COLO829 (cell line): ENCODE measurements around the gene ZNF831.

Experiments used
- DNase-seq: peaks from one replicate; pipeline ENCODE4 v3.0.0; 2012; ENCODE audit warnings: low spot score

The ZNF831 gene

DNA sequence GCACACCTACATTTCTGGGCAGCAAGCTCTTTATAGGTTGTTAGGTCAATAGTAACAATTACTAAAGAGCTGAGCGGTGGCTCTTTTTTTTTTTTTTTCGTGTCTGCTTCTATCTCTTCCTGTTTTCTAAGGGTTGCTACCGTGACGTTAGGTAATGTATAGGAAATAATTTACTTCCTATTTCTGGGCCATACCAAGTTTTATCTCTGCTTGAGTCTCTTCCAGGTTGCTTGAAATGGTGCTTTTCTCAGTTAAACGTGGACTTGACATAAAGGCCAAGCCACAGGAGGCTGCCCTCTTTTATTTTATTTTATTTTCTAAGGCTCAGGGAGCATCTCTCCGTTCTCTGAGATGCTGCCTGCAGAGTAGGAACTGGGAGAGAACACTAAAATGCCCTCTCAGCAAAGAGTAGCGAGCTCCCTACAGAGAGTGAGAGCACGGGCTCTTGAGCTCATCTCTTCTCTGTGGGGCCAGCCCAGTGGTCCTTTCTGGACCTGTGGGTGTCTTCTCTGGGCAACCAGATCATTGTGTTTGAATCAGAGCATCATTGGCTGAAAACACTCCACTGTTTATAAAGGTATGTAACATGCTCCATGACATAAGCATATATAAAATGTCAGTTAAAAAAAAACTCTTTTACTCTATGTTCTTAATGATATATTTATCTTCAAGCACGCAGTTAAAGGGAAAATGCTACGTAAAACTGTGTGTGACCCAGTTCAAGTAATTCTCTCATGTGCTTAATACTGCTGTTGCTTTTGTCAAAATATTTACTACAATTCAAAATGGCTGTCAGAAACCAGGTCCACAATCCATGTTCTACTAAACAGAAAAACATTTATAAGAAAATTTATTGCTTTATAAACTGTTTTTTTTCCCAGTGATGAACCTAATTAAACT lies at the start of gene ZNF831:
ZNF831 (plus strand) TSS at position 191 of the 900 bp plus-strand sequence. CDS start 27,199 bp downstream, outside the sequence.
- DNase-seq: no peak

GRCh38 chr20:59117526-59117925 lies 46.1 kb upstream of the ZNF831 start:
- DNase-seq: no peak

- no peak for DNase-seq
Observed at GRCh38 chr20:59118855-59119254, 44.8 kb upstream of the ZNF831 start.

GRCh38 chr20:59120491-59120890 lies 43.1 kb upstream of the ZNF831 start:
- no peak for DNase-seq

DNA sequence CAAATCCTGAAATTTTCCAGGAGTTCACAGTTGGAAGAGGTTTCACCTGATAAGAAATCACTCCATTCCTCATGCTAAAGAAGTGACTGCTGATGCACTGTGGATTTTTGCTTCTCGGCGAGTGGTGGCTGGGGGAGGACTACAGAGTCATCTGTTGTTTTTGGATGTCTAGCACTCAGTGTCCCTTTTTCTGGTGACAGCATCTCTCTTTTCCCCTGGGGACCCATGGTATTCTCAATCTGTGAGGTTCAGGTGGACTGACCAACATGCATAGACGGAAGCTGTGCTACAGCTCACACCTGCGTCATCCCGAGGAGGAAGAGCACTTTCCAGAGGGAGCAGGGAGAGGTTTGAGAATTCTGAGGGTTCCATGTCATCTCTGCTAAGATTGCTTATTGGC lies 42.7 kb upstream of the ZNF831 start:
- DNase-seq: no peak

DNA sequence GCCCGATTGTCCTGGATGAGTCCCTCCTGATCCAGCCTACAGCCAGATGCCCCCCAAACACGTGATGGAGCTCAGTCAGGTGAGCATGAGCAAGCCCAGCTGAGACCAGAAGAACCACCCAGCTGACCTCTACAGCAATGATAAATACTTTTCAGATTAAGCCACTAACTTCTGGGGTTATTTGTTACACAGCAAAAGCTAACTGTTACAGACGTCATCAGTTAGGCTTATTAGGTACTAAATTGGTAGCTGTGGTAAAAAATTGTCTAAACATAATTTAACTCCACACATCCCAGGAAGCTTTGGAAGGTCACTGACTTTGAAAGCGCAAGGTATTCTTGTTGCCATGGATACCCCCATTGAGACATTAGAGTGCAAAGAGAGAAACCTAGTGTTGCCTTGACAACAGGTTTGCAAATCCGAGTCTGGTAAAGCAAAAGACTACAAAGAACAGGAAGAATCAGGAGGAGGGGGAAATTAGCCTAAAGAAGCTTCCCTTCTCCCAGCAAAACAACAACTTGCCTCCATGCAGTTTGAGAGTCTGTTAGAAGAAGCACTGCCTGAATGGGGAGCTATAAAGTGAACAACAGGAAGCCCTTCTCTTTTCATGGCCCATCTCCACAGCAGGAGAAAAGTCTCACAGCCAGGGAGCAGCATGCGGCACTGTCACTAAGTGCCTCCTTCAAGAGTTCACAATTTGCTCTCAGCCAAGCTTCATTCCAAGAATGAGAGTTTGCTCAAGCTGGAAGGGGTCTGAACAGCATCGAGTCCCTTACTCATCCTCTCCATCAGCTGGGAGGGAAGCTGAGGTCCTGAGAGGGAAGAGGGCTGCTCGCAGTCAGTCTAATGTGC lies 41.7 kb upstream of the ZNF831 start:
- no peak for DNase-seq

DNA sequence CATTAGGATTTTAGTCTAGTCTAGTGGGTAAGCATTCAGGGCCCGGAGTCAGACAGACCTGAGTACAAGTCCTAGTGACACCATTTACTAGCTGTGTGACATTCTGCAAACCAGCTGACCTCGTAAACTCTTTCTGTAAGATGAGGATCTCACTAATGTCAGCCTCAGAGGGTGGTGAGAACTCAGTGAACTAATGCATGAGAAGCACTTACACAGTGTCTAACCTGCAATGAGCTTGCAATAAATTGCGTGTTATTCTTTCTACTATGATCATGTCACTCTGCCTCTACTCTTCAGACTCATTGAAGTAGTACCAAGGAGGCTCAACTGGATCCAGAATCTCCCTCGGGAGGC lies 41.1 kb upstream of the ZNF831 start:
- DNase-seq: no peak

DNA sequence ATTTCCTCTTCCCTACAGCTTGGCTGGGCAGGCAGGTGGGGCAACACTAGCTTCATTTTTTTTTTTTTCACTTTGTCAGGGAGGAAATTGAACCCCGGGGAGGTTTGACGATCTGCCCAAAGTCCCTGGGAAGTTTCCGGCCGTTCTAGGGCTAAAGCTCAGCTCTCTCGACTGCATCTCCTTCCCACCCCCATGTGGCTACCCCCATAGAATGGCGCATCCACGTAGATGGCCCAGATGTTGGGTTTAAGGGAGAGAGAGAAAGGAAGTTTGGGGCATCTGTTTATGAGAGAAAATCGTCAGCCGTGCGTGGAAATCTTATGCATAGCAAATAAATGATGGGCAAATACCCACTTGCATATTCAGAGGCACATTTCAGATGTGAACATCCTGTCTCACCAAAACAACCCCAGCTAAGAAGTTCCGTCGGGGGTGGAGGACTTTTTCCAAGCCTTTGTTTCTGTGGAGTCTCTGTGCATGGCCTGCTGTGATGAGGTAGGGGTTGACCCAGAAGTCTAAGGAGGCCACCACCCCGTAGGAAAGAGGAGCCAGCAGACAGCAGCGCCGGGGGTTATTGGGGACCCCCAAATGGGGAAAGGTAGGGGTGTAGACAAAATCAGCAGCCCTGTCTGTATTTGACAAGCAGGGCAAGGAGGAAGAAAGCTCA lies 40.5 kb upstream of the ZNF831 start:
- DNase-seq: no peak

- no peak for DNase-seq
Observed at GRCh38 chr20:59123678-59124255, 39.9 kb upstream of the ZNF831 start.

DNA sequence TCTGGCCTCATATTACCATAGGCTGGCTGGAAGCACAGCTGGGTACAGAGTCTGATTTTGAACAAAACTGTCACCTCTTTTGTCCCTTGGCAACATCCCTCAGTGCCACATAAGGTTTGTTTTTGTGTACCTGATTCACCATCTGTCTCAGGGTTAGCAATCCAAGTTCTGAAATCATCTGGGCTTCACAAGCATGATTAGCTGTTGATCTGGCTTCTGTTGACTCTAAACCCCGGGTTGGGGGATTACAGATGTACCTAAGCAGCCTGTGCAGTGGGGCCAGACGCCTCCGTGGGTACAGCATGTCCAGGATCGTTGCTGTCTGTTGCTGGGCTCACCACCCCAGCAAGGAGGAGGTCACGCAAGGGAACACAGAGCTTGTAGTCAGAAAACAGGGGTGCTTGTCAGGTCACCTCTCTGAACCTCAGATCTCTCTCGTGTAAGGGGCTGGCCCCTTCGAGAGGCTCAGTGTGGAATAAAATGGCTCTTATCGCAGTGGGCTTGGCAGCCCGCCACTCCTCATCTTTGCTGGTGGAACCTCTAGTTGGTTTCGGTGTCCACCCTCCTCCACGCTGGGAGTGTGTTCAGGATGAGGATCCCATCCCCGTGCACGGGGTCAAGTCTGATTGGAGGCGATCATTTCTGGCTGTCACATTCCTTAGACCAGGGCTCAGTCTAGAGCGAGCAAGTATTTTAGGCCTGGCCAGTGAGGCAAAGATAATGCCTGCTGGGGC lies 39.2 kb upstream of the ZNF831 start:
- DNase-seq: no peak

- DNase-seq: no peak
Observed at GRCh38 chr20:59125332-59125731, 38.3 kb upstream of the ZNF831 start.

GRCh38 chr20:59125836-59126235 lies 37.8 kb upstream of the ZNF831 start:
- no peak for DNase-seq

- no peak for DNase-seq
Observed at GRCh38 chr20:59127839-59128238, 35.8 kb upstream of the ZNF831 start.

DNA sequence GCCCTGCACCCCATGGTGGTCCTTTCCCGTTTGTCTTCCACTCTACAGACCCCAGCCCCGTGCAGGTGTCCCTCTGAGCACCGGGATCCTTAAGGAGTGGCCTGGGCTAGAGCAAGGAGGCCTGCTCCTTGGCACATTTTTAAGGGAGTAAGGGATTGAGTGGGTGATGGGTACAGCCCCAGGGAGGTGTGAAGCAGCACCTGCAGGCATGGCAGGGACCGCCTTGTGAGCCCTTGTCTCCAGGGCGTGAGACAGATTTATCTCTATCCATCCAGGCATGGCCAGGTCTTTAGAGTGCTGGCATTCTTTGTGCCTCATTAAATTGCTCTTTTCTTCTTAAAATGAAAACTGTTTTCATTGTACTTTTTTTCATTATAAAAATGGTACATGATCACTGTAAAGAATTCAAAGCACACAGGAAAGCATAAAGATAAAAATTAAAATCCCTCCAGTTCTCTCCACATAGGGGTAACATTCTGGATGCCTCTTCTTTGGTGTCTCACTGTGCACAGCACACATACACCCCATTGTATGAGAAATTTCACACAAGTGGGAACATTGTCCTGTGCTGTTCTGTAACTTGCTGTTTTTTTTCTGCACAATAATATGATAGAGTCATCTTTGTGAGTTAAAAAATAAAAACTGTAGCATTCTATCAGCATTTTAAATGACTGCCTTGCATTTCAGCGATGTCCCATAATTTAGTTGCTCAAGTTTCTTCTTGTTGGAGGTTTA lies 31.9 kb upstream of the ZNF831 start:
- no peak for DNase-seq

DNA sequence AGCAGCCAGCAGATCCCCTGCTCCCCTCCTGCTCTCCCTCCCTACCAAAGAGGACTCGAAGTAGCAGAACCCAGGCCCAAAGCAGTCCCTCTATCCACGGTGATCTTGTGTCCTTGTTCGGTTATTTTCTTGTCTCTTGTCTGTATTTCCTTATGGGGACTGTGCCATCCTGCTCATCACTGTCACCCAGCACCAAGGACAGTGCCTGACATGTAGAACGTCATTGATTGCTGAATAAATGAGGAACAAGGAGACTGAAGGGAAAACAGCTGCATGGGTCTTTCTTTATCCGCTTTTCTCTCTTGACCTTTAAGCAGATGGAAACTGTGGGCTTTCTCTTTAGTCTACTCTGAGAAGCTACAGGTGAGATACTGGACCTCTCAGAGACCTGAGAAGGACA lies 29.4 kb upstream of the ZNF831 start:
- DNase-seq: no peak

DNA sequence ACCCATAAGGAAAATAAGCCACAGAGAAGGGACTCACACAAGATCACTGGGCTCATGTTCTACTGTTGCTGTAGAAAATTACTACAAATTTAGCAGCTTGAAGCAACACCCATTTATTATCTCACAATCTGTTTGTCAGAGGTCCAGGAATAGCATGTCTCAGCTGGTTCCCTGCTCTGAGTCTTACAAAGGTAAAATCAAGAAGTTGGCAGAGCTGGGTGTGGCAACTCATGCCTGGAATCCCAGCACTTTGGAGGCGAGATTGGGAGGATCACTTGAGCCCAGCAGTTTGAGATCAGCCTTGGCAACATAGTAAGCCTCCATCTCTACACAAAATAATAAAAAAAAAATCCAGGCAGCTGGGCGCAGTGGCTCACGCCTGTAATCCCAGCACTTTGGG lies 28.5 kb upstream of the ZNF831 start:
- DNase-seq: no peak

DNA sequence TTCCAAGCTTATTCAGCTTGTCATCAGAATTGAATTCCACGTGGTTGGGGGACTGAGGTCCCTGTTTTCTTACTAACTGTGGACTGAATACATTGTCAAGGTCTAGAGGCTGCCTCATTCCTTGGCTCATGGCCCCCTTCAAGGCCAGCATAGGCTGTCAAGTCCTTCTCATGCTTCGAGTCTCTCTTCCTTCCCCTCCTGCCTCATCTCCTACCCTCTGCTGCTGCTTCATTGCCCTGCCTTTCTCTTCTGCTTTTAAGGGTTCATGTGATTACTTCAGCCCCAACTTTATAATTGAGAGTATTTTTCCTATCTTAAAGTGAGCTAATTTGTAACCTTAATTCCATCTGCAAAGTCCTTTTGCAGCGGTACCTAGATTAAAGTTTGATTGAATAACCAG lies 27.6 kb upstream of the ZNF831 start:
- DNase-seq: no peak

DNA sequence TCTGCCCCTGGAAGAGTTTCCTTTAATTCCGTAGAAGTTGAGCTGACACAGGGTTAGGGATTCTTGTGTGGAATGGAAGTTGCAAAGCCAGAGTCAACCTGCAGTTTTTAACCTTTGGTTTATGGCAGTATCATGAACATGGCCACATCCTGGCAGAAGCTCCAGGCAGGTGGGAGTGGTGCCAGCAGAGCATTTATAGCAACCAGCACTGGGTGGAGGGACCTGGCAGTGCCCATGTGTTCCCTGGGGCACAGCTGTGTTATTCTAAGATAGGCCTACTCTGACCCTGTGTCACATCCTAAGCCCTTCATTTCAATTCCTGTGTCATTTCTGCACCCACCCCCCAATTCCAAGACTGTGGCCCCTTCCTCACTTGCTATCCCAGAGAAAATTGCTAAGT lies 26.1 kb upstream of the ZNF831 start:
- DNase-seq: no peak

DNA sequence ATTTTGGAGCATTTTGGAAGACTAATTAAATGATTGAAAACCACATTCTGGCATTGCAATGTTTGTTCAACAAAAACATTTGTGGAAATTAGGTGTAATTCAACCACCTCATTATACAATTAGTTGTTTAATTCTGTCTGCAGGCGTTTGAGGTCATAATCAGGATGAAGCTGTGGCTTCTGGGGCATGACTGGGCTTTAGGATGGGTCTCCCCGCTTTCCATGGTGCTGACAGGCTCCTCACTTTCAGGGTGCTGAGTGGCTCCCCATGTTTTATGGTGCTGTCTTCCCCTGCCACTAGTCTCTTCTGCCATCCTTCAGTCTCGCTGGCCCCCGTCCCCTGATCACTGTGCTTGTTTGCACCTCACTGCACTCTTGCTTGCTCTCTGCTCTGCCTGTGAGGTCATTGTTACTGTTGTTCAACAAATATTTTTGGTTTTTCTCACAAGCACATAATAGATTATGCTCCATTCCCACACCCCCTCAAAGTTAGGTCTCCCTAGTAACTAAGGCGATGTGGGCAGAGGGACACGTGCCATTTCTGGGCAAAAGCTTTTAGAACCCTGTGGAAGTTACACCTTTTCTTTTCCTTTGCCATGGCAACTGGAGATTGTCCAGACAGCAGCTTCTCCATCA lies 25.4 kb upstream of the ZNF831 start:
- DNase-seq: no peak

GRCh38 chr20:59139998-59140397 lies 23.6 kb upstream of the ZNF831 start:
- no peak for DNase-seq
